CD4-positive, CD25-positive, alpha-beta regulatory T cell (primary cell): ENCODE measurements around the gene TP73. TPM values are rescaled to one million over a fixed set of nuclear protein-coding genes. Genes with fewer than 3 reads are reported as not detected.

ENCODE experiments used
- ATAC-seq, 2 donors: fragments of 150-1000 bp; cut with Tn5 transposase; one replicate each; pipeline ENCODE4 v1.10.0; 2021; ENCODE audit warnings: low read depth in 2 of 2, moderate number of reproducible peaks in 2 of 2, moderate library complexity in 1 of 2
- DNase-seq, 3 donors: peaks; one replicate each; pipeline versions ENCODE4 v3.0.0 to v3.0.0-alpha.2; 2012 to 2022; ENCODE audit warnings: mixed read lengths in 1 of 3
- H3K27ac ChIP-seq: one replicate; pipeline ENCODE4 v1.7.0; 2013; ENCODE audit warnings: mild to moderate bottlenecking, low read length; ENCODE audit not compliant: insufficient read depth, poor library complexity, severe bottlenecking
- H3K27me3 ChIP-seq: one replicate; pipeline ENCODE4 v1.7.0; 2013; ENCODE audit warnings: low read length; ENCODE audit not compliant: control insufficient read depth, insufficient read depth
- H3K36me3 ChIP-seq: one replicate; pipeline ENCODE4 v1.7.0; 2013; ENCODE audit warnings: mild to moderate bottlenecking, low read length, moderate library complexity; ENCODE audit not compliant: control insufficient read depth, insufficient read depth
- H3K4me1 ChIP-seq: 2 replicates; pipeline ENCODE4 v1.7.0; 2013; ENCODE audit warnings: mild to moderate bottlenecking, low read length; ENCODE audit not compliant: insufficient read depth, control insufficient read depth, poor library complexity, severe bottlenecking
- H3K4me3 ChIP-seq: one replicate; pipeline ENCODE4 v1.7.0; 2013; ENCODE audit warnings: low read depth, mild to moderate bottlenecking, low read length, moderate library complexity
- H3K9me3 ChIP-seq, 2 experiments: 1 replicate in 1 of 2; 2 replicates in 1 of 2; pipeline ENCODE4 v1.7.0; 2013; ENCODE audit warnings: low read length in 2 of 2, mild to moderate bottlenecking in 1 of 2, moderate library complexity in 1 of 2; ENCODE audit not compliant: control insufficient read depth in 2 of 2
- H3K27ac Mint-ChIP-seq, 3 donors: one replicate each; pipeline ENCODE4 v1.8.0; 2020 to 2022; ENCODE audit warnings: mild to moderate bottlenecking in 3 of 3, mixed read lengths in 3 of 3, moderate library complexity in 2 of 3
- H3K27me3 Mint-ChIP-seq: one replicate; pipeline ENCODE4 v1.8.0; 2022; ENCODE audit warnings: mild to moderate bottlenecking, mixed read lengths
- H3K36me3 Mint-ChIP-seq: one replicate; pipeline ENCODE4 v1.8.0; 2020; ENCODE audit warnings: mixed read lengths
- H3K4me1 Mint-ChIP-seq, 4 donors: one replicate each; pipeline ENCODE4 v1.8.0; 2020 to 2022; ENCODE audit warnings: mixed read lengths in 4 of 4, mild to moderate bottlenecking in 1 of 4
- H3K4me3 Mint-ChIP-seq, 4 donors: one replicate each; pipeline ENCODE4 v1.8.0; 2020 to 2022; ENCODE audit warnings: mild to moderate bottlenecking in 4 of 4, mixed read lengths in 4 of 4, moderate library complexity in 3 of 4
- H3K9me3 Mint-ChIP-seq, 7 donors: one replicate each; pipeline ENCODE4 v1.8.0; 2020 to 2022; ENCODE audit warnings: mixed read lengths in 7 of 7, mild to moderate bottlenecking in 3 of 7, moderate library complexity in 2 of 7
- polyA plus RNA-seq, 4 donors: library from polyadenylated mRNA; unstranded; fragments of 300-500 nt; fragmentation: Illumina TruSeq; gene quantifications; one replicate each; pipeline ENCODE4 v1.2.3, GENCODE V29; 2021
- total RNA-seq: library from RNA; stranded (reverse); gene quantifications from one replicate; pipeline ENCODE4 v1.2.3, GENCODE V29; 2022

The TP73 gene
- total and polyA plus RNA-seq, 5 donors from 2014 or later, result 0.08 to 0.12 TPM; not detected in 3

DNA sequence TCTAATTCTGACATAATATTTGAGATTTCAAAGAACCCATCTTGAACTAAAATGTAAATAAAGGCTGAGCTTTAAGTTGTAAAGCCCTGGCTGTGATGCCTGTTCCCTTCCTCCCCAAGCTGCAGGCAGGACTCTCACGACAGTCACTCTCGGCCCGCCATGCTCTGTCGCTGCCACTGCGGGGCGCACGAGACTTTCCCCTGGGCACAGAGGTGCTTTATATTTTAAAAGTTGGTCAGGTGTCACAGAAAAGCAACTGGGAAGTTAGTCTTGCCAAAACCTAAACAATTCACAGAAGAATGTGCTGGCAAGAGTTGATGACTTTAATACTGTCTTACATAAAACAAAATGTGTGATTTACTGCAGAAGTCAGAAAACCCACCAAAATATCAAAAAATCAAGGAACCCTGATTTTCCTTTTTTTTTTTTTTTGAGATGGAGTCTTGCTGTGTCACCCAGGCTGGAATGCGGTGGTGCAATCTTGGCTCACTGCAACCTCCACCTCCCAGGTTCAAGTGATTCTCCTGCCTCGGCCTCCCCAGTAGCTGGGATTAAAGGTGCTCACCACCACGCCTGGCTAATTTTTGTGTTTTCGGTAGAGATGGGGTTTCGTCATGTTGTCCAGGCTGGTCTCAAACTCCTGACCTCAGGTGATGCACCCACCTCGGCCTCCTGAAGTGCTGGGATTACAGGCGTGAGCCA lies 133.3 kb downstream of the TP73 start:
- no peaks in the 10 kb centered on the region for H3K27me3 ChIP-seq
- Mint-ChIP-seq H3K27me3 (no peaks in the 10 kb centered on the region), H3K27ac (no peak overlapping the region), H3K36me3 (peaks cover 29% of the 10 kb centered on the region), H3K4me1 (peaks cover 0 to 12% (median 3%) of the 10 kb centered on the region in 4 donors), H3K9me3 (no peaks in the 10 kb centered on the region), H3K4me3 (no peak overlapping the region)
- H3K36me3 ChIP-seq, result peaks cover 56% of the 10 kb centered on the region
- ATAC-seq, result no peak
- H3K4me3 ChIP-seq, result no peak overlapping the region
- no peak for DNase-seq
- H3K27ac ChIP-seq, result no peak overlapping the region
- H3K9me3 ChIP-seq, result no peaks in the 10 kb centered on the region
- H3K4me1 ChIP-seq, result peaks cover 6% of the 10 kb centered on the region

Other genes with a start within 250 kb of the TP73 start
- gene ARHGEF16, start 197.9 kb upstream of the TP73 start, total RNA-seq, result not detected
- not detected for gene ARHGEF16, start 197.9 kb upstream of the TP73 start, polyA plus RNA-seq
- 123 TPM for gene MEGF6, start 41.0 kb upstream of the TP73 start, total RNA-seq
- gene MEGF6, start 41.0 kb upstream of the TP73 start, polyA plus RNA-seq, result 1 to 10 TPM; 4.7 to 9.8 (median 6.5) TPM
- gene TPRG1L, start 27.5 kb upstream of the TP73 start, total RNA-seq, result 26.9 TPM
- 10 to 100 TPM; 34.3 to 35.9 (median 35.1) TPM for gene TPRG1L, start 27.5 kb upstream of the TP73 start, polyA plus RNA-seq
- 37.1 TPM for gene WRAP73, start 2.4 kb upstream of the TP73 start, total RNA-seq
- 10 to 100 TPM; 27.9 to 36.5 (median 33.2) TPM for gene WRAP73, start 2.4 kb upstream of the TP73 start, polyA plus RNA-seq
- gene CCDC27, start 99.9 kb downstream of the TP73 start, total RNA-seq, result not detected
- not detected for gene CCDC27, start 99.9 kb downstream of the TP73 start, polyA plus RNA-seq
- 0.81 TPM for gene SMIM1, start 120.2 kb downstream of the TP73 start, total RNA-seq
- 1 to 10 TPM in 1 of 4 donors, under 1 TPM in 3; 0.62 to 1.2 (median 0.79) TPM for gene SMIM1, start 120.2 kb downstream of the TP73 start, polyA plus RNA-seq
- gene LRRC47, start 144.0 kb downstream of the TP73 start, total RNA-seq, result 33.9 TPM
- gene LRRC47, start 144.0 kb downstream of the TP73 start, polyA plus RNA-seq, result 10 to 100 TPM; 22.0 to 32.5 (median 25.7) TPM
- gene CEP104, start 204.7 kb downstream of the TP73 start, total RNA-seq, result 42.3 TPM
- 10 to 100 TPM; 13.5 to 18.8 (median 14.5) TPM for gene CEP104, start 204.7 kb downstream of the TP73 start, polyA plus RNA-seq
- gene DFFB, start 205.0 kb downstream of the TP73 start, total RNA-seq, result 15.4 TPM
- 10 to 100 TPM; 11.2 to 14.4 (median 12.6) TPM for gene DFFB, start 205.0 kb downstream of the TP73 start, polyA plus RNA-seq
- gene C1orf174, start 247.8 kb downstream of the TP73 start, total RNA-seq, result 15.4 TPM
- gene C1orf174, start 247.8 kb downstream of the TP73 start, polyA plus RNA-seq, result 10 to 100 TPM; 22.0 to 33.3 (median 26.9) TPM